ENCODE data around the gene OR4D10. TPM values are rescaled to one million over a fixed set of nuclear protein-coding genes. Genes with fewer than 3 reads are reported as not detected.

OR4D10 gene
- total and polyA plus RNA-seq, 2 of the 8 experiments (the other 6 are each of a cell fraction or from before 2014, with no cell fraction given) = not detected

DNA sequence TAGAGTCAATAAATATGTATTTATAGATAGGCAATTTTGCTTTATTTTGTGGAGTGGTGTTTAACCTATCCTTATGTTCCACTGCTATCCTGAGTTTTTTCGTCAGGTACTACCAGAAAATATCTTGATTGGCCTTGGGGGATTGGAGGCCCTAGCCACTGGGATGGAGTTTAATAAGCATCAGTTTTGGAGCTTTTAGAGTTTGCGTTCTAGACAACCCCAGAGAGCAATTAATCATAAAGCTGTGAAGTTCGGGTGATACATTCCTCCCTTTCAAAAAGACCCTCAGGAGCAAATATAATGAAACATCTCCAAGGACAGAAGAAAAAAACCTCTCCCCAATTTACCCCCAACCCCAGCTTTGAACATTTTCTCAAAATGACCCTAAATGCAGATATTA lies 36.9 kb upstream of the OR4D10 start, which contains the start of gene OR5A1:
OR5A1 (plus strand) TSS at position 301 of the 400 bp plus-strand sequence. CDS start 6,700 bp downstream, outside the sequence.
- no peak within 1 kb of the TSS for H2BK120ac ChIP-seq (replicated peaks; ENCODE audit: low read depth, low read length)
- no peak within 1 kb of the TSS for H3K4me2 ChIP-seq (ENCODE audit: insufficient read depth in 1 of 2, low read depth in 2 of 2, low read length in 2 of 2)
- WGBS, 2 experiments (ENCODE audit: extremely low coverage in 1 of 2, insufficient coverage in 1 of 2, insufficient read length in 1 of 2, insufficient replicate concordance in 2 of 2, low coverage in 1 of 2, low lambda C conversion rate in 2 of 2, missing lambda C conversion rate in 1 of 2) = 81% methylated on average over 3 of the region's 3 CpGs; no CpG with 5 or more reads in 1 of the 2 experiments
- no peak within 1 kb of the TSS for H3K56ac ChIP-seq (replicated peaks; ENCODE audit: insufficient read length, low read depth, low read length)
- H3K9ac ChIP-seq (replicated peaks in 1 of 4; ENCODE audit: extremely low read depth in 1 of 4, low read depth in 3 of 4, low read length in 3 of 4) = no peak within 1 kb of the TSS
- no peaks in the 10 kb centered on the region for H3K79me1 ChIP-seq (ENCODE audit: low read depth, low read length)
- H3K23ac ChIP-seq (ENCODE audit: insufficient read length) = no peak within 1 kb of the TSS
- no peak within 1 kb of the TSS for H4K8ac ChIP-seq (ENCODE audit: extremely low read depth, insufficient read depth, low read length)
- H3K18ac ChIP-seq (ENCODE audit: extremely low read depth, low read length) = no peak within 1 kb of the TSS
- no peaks in the 10 kb centered on the region for H3K79me2 ChIP-seq (ENCODE audit: control insufficient read depth in 1 of 2, insufficient read depth in 2 of 2, low read length in 2 of 2)
- H3K36me3 ChIP-seq (ENCODE audit: control insufficient read depth in 2 of 4, insufficient read depth in 4 of 4, low read length in 3 of 4) = no peaks in the 10 kb centered on the region
- H2AK5ac ChIP-seq (ENCODE audit: low read depth, low read length) = no peak within 1 kb of the TSS
- DNase-seq (ENCODE audit: low read depth in 1 of 2, low spot score in 2 of 2) = no peak
- H3K14ac ChIP-seq (ENCODE audit: insufficient read length) = no peak within 1 kb of the TSS
- no peak within 1 kb of the TSS for H2BK12ac ChIP-seq (ENCODE audit: low read depth, low read length)
- no peaks in the 10 kb centered on the region for H3K4me1 ChIP-seq (replicated peaks in 1 of 4; ENCODE audit: control insufficient read depth in 3 of 4, insufficient read depth in 4 of 4, low read length in 3 of 4)
- H2BK5ac ChIP-seq (ENCODE audit: low read depth, low read length) = no peak within 1 kb of the TSS
- no peak within 1 kb of the TSS for H2AFZ ChIP-seq (ENCODE audit: low read length)
- H3K4ac ChIP-seq (replicated peaks; ENCODE audit: insufficient read length, low read depth, low read length) = no peak within 1 kb of the TSS
- H3K27me3 ChIP-seq (replicated peaks in 1 of 4; ENCODE audit: control insufficient read depth in 3 of 4, extremely low read depth in 1 of 4, insufficient read depth in 3 of 4, low read length in 3 of 4) = no peaks in the 10 kb centered on the region
- no peak within 1 kb of the TSS for H4K91ac ChIP-seq (replicated peaks; ENCODE audit: insufficient read length, low read length)
- no peak within 1 kb of the TSS for H3K27ac ChIP-seq (ENCODE audit: low read depth, low read length)
- H4K5ac ChIP-seq (ENCODE audit: insufficient read length, low read depth, low read length) = no peak within 1 kb of the TSS
- CTCF ChIA-PET (ENCODE audit: partially characterized antibody) = interaction anchor here (0.7 to 2.1 kb wide), 7 partner anchors 12 to 265 kb away, joined by 3 to 6 read pairs (median 3); no protein-coding TSS in a partner anchor
- no peak within 1 kb of the TSS for H2BK15ac ChIP-seq (ENCODE audit: low read length)
- peaks cover 2% of the 10 kb centered on the region; the same call in 1 of the 2 replicates for H3K23me2 ChIP-seq (ENCODE audit: low read depth, low read length)
- no peaks in the 10 kb centered on the region for H3K9me3 ChIP-seq (ENCODE audit: insufficient read depth in 2 of 2, low read depth in 1 of 2, low read length in 1 of 2)
- POLR2A ChIA-PET (ENCODE audit: partially characterized antibody) = no interaction called here
- no peak for FAIRE-seq
- H2BK20ac ChIP-seq (ENCODE audit: low read length) = no peak within 1 kb of the TSS
- H4K20me1 ChIP-seq (replicated peaks in 1 of 2; ENCODE audit: control insufficient read depth in 1 of 2, insufficient read depth in 2 of 2, low read length in 2 of 2) = no peaks in the 10 kb centered on the region
- no peak within 1 kb of the TSS for H3K4me3 ChIP-seq (ENCODE audit: extremely low read depth in 1 of 4, insufficient read depth in 2 of 4, low read depth in 3 of 4, low read length in 4 of 4)
- no peak for TF ChIP-seq PHF8 (conservative IDR thresholded peaks at IDR 0.05; ENCODE audit: low read depth, low read length)
- TF ChIP-seq POLR2A (IDR thresholded peaks at IDR 0.05; ENCODE audit: control extremely low read depth in 1 of 2, low read depth in 2 of 2, low read length in 2 of 2) = no peak
- no peak for TF ChIP-seq EZH2 (IDR thresholded peaks at IDR 0.05; ENCODE audit: low read depth, low read length, severe bottlenecking)
- no peak for TF ChIP-seq BACH1 (IDR thresholded peaks at IDR 0.05; ENCODE audit: low read length)
- no peak for TF ChIP-seq RXRA (IDR thresholded peaks at IDR 0.05; ENCODE audit: insufficient read depth, low read depth, low read length)
- no peak for TF ChIP-seq JUND (IDR thresholded peaks at IDR 0.05; ENCODE audit: low read length)
- TF ChIP-seq CREB1 (IDR thresholded peaks at IDR 0.05) = no peak
- TF ChIP-seq HDAC6 (IDR thresholded peaks at IDR 0.05; ENCODE audit: low read depth, low read length) = no peak
- TF ChIP-seq, protein P1, sequence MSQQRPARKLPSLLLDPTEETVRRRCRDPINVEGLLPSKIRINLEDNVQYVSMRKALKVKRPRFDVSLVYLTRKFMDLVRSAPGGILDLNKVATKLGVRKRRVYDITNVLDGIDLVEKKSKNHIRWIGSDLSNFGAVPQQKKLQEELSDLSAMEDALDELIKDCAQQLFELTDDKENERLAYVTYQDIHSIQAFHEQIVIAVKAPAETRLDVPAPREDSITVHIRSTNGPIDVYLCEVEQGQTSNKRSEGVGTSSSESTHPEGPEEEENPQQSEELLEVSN (IDR thresholded peaks at IDR 0.05) = no peak
- TF ChIP-seq ZNF274 (IDR thresholded peaks at IDR 0.05; ENCODE audit: borderline replicate concordance, extremely low read depth, low read length) = no peak
- TF ChIP-seq, protein P2, sequence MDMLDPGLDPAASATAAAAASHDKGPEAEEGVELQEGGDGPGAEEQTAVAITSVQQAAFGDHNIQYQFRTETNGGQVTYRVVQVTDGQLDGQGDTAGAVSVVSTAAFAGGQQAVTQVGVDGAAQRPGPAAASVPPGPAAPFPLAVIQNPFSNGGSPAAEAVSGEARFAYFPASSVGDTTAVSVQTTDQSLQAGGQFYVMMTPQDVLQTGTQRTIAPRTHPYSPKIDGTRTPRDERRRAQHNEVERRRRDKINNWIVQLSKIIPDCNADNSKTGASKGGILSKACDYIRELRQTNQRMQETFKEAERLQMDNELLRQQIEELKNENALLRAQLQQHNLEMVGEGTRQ (IDR thresholded peaks at IDR 0.05; ENCODE audit: low read length) = no peak
